SU-DHL-6 (cell line): ENCODE measurements around the gene KLB.

Source experiments
- EZH2phosphoT487 ChIP-seq: fragments of 200-600 bp; sonication (generic), shearing (Covaris generic); conservative IDR thresholded peaks from 2 replicates; pipeline ENCODE4 v1.6.1; 2018; ENCODE audit warnings: mild to moderate bottlenecking, antibody characterized with exemption, low read length, moderate library complexity, mixed read lengths
- TF ChIP-seq, protein P1 (sequence below): fragments of 200-600 bp; sonication (generic); IDR thresholded peaks from one replicate; pipeline ENCODE4 v1.5.1; 2017; ENCODE audit warnings: antibody characterized with exemption, mild to moderate bottlenecking, low read length, moderate library complexity; ENCODE audit not compliant: insufficient read depth, poor library complexity, severe bottlenecking

- TF ChIP-seq EZH2phosphoT487: no peak
- TF ChIP-seq, protein P1, sequence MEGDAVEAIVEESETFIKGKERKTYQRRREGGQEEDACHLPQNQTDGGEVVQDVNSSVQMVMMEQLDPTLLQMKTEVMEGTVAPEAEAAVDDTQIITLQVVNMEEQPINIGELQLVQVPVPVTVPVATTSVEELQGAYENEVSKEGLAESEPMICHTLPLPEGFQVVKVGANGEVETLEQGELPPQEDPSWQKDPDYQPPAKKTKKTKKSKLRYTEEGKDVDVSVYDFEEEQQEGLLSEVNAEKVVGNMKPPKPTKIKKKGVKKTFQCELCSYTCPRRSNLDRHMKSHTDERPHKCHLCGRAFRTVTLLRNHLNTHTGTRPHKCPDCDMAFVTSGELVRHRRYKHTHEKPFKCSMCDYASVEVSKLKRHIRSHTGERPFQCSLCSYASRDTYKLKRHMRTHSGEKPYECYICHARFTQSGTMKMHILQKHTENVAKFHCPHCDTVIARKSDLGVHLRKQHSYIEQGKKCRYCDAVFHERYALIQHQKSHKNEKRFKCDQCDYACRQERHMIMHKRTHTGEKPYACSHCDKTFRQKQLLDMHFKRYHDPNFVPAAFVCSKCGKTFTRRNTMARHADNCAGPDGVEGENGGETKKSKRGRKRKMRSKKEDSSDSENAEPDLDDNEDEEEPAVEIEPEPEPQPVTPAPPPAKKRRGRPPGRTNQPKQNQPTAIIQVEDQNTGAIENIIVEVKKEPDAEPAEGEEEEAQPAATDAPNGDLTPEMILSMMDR: no peak
These were observed 36.3 kb downstream of the KLB start for GRCh38 chr4:39442998-39443397.
